ENCODE data around the gene PAQR9.

DNA sequence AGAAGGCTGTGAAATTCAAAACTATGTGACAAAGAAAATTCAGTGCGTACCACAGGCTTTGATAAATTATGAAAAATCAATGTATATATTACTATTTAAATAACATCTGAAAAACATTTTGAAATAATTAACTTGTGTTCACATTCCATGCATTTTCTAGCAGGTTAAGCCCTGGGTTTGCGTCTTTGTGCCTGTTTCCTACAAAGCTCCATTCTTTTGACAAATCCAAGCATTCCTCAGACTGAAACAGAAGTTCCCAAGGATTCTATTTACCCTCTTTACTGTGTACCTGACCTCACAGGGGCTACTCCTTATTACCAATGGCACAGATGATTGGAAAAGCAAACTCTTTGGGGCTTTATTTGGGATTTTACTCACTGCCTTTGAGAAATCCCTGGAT lies 1.9 kb downstream of the PAQR9 start:
- TF ChIP-seq, protein P1, sequence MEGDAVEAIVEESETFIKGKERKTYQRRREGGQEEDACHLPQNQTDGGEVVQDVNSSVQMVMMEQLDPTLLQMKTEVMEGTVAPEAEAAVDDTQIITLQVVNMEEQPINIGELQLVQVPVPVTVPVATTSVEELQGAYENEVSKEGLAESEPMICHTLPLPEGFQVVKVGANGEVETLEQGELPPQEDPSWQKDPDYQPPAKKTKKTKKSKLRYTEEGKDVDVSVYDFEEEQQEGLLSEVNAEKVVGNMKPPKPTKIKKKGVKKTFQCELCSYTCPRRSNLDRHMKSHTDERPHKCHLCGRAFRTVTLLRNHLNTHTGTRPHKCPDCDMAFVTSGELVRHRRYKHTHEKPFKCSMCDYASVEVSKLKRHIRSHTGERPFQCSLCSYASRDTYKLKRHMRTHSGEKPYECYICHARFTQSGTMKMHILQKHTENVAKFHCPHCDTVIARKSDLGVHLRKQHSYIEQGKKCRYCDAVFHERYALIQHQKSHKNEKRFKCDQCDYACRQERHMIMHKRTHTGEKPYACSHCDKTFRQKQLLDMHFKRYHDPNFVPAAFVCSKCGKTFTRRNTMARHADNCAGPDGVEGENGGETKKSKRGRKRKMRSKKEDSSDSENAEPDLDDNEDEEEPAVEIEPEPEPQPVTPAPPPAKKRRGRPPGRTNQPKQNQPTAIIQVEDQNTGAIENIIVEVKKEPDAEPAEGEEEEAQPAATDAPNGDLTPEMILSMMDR (IDR thresholded peaks at IDR 0.05) = no peak
- no peak for TF ChIP-seq POLR2A (IDR thresholded peaks at IDR 0.05)
